Gastrocnemius medialis (tissue), 4 donors: ENCODE measurements around the gene CACNA1A. TPM values are rescaled to one million over a fixed set of nuclear protein-coding genes. Genes with fewer than 3 reads are reported as not detected.
"Not testable (repeated sequence)": the region's sequence is repeated elsewhere in the genome, so short reads cannot be mapped to it uniquely, and the experiment has no call there.

ENCODE experiments used
- ATAC-seq, 2 donors: fragments of 150-250 bp; one replicate each; pipeline ENCODE4 v1.9.1; 2016
- DNase-seq, 2 donors: peaks; one replicate each; pipeline ENCODE4 v3.0.0-alpha.2; 2019
- H3K27ac ChIP-seq, 4 donors: fragments of 200-600 bp; sonication (generic); 1 replicate in 1 of 4; 2 replicates in 3 of 4; pipeline ENCODE4 v1.5.1; 2016 to 2018; ENCODE audit warnings: mild to moderate bottlenecking in 2 of 4, moderate library complexity in 1 of 4
- H3K27me3 ChIP-seq, 3 donors: fragments of 200-600 bp; sonication (generic) in 2 of 3; 1 replicate in 1 of 3; 2 replicates in 2 of 3; pipeline versions ENCODE4 v1.5.1 to v1.6.0; 2016 to 2019; ENCODE audit warnings: mild to moderate bottlenecking in 1 of 3, moderate library complexity in 1 of 3
- H3K36me3 ChIP-seq, 2 donors: fragments of 200-600 bp; sonication (generic) in 1 of 2; one replicate each; pipeline ENCODE4 v1.5.1; 2017 to 2018
- H3K4me1 ChIP-seq, 2 donors: fragments of 200-600 bp; sonication (generic) in 1 of 2; one replicate each; pipeline ENCODE4 v1.5.1; 2016 to 2017; ENCODE audit warnings: mild to moderate bottlenecking in 2 of 2
- H3K4me3 ChIP-seq, 4 donors: fragments of 200-600 bp; sonication (generic) in 3 of 4; 1 replicate in 1 of 4; 2 replicates in 3 of 4; pipeline ENCODE4 v1.5.1; 2016 to 2019; ENCODE audit warnings: mild to moderate bottlenecking in 2 of 4
- H3K9me3 ChIP-seq, 3 donors: fragments of 200-600 bp; sonication (generic) in 2 of 3; 1 replicate in 1 of 3; 2 replicates in 2 of 3; pipeline ENCODE4 v1.5.1; 2016 to 2019
- POLR2A ChIP-seq, 2 donors: fragments of 450-650 bp; IDR thresholded peaks; one replicate each; pipeline ENCODE4 v1.6.1; 2017; ENCODE audit warnings: antibody characterized with exemption in 2 of 2, mild to moderate bottlenecking in 2 of 2, moderate library complexity in 2 of 2
- in situ Hi-C, 4 donors: fragments of 200-750 bp; cut with MboI; loops; one replicate each; pipeline versions ENCODE4 v1.15.0 to v1.8.0; 2017; ENCODE audit warnings: low sequenced_read_pairs in 4 of 4
- intact Hi-C: fragments of 100-400 bp; cut with DNase I; formaldehyde crosslinking; loops from one replicate; pipeline ENCODE4 v1.15.1; 2023; ENCODE audit warnings: low total_unique reads
- total RNA-seq, 4 donors: library from RNA; depleted of rRNA; stranded (reverse); fragments of >200 nt; gene quantifications; one replicate each; pipeline versions ENCODE4 v1.1.0 to v1.2.3, GENCODE V29; 2016
- TF ChIP-seq, protein P1 (sequence below), 5 experiments: fragments of 450-650 bp in 3 of 5; fragments of 200-600 bp in 2 of 5; sonication (generic) in 2 of 5; IDR thresholded peaks in 4 of 5; conservative IDR thresholded peaks in 1 of 5; 1 replicate in 4 of 5; 2 replicates in 1 of 5; pipeline ENCODE4 v1.5.1; 2016 to 2019; ENCODE audit warnings: antibody characterized with exemption in 5 of 5, mild to moderate bottlenecking in 3 of 5, moderate library complexity in 3 of 5

Gene CACNA1A
- total RNA-seq, 4 donors from 2014 or later: 0.15 to 0.51 (median 0.33) TPM; not detected in 1

DNA sequence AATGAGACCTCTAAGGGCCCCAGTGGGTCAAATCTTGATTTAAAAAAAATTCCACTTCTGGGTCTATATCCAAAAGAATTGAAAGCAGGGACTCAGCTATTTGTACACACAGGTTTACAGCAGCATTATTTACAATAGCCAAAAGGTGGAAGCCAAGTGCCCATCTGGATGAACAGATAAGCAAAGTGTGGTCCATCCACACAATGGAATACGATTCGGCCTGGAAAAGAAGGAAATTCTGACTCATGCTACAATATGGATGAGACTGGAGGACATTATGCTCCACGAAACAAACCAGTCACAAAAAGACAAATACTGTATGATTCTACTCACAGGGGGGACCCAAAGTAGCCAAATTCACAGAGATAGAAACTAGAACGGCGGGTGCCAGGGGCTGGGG is 76.7 kb downstream of the CACNA1A start:
- intact Hi-C loops (no loop called here), in situ Hi-C loops (no loop called here)

DNA sequence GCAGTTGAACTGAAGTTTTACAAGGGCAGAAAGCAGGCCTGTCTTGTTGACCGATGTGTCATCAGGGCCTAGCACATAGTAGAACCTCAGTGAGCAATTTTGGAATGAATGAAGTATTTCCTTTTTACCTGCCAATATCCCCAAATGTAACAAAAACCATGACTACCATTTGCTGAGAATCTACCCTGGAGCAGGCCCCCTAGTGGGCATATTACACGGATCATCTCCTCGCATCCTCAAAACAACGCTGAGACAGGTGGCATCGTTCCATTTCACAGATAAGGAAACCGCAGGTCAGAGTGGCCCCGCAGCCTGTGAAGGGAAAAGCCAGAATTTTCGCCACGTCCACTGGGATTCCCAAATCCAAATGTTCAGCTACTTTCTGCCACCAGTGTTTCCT is 77.9 kb downstream of the CACNA1A start:
- Histone ChIP-seq H3K9me3 (peaks cover 0 to 9% (median 0%) of the 10 kb centered on the region in 3 donors), H3K27me3 (no peaks in the 10 kb centered on the region), H3K27ac (no peak overlapping the region), H3K36me3 (no peaks in the 10 kb centered on the region), H3K4me1 (no peaks in the 10 kb centered on the region), H3K4me3 (no peak overlapping the region)
- ATAC-seq (no peak), DNase-seq (no peak)
- intact Hi-C loops: no loop called here
- TF ChIP-seq POLR2A (IDR thresholded peaks at IDR 0.05): no peak
- TF ChIP-seq, protein P1, sequence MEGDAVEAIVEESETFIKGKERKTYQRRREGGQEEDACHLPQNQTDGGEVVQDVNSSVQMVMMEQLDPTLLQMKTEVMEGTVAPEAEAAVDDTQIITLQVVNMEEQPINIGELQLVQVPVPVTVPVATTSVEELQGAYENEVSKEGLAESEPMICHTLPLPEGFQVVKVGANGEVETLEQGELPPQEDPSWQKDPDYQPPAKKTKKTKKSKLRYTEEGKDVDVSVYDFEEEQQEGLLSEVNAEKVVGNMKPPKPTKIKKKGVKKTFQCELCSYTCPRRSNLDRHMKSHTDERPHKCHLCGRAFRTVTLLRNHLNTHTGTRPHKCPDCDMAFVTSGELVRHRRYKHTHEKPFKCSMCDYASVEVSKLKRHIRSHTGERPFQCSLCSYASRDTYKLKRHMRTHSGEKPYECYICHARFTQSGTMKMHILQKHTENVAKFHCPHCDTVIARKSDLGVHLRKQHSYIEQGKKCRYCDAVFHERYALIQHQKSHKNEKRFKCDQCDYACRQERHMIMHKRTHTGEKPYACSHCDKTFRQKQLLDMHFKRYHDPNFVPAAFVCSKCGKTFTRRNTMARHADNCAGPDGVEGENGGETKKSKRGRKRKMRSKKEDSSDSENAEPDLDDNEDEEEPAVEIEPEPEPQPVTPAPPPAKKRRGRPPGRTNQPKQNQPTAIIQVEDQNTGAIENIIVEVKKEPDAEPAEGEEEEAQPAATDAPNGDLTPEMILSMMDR (IDR thresholded peaks at IDR 0.05 in 4 of 5, conservative IDR thresholded peaks at IDR 0.05 in 1 of 5): no peak
- in situ Hi-C loops: no loop called here

More for the DNA sequence above, 76.7 kb downstream of the CACNA1A start:
- ATAC-seq: no peak
- no peaks in the 10 kb centered on the region for H3K27me3 ChIP-seq
- no peaks in the 10 kb centered on the region for H3K4me1 ChIP-seq
- TF ChIP-seq POLR2A (IDR thresholded peaks at IDR 0.05): no peak
- TF ChIP-seq, protein P1 (IDR thresholded peaks at IDR 0.05 in 4 of 5, conservative IDR thresholded peaks at IDR 0.05 in 1 of 5): no peak
- no peak overlapping the region for H3K27ac ChIP-seq
- no peaks in the 10 kb centered on the region for H3K36me3 ChIP-seq
- no peak for DNase-seq
- H3K4me3 ChIP-seq: no peak overlapping the region
- peaks cover 0 to 9% (median 0%) of the 10 kb centered on the region in 3 donors for H3K9me3 ChIP-seq

DNA sequence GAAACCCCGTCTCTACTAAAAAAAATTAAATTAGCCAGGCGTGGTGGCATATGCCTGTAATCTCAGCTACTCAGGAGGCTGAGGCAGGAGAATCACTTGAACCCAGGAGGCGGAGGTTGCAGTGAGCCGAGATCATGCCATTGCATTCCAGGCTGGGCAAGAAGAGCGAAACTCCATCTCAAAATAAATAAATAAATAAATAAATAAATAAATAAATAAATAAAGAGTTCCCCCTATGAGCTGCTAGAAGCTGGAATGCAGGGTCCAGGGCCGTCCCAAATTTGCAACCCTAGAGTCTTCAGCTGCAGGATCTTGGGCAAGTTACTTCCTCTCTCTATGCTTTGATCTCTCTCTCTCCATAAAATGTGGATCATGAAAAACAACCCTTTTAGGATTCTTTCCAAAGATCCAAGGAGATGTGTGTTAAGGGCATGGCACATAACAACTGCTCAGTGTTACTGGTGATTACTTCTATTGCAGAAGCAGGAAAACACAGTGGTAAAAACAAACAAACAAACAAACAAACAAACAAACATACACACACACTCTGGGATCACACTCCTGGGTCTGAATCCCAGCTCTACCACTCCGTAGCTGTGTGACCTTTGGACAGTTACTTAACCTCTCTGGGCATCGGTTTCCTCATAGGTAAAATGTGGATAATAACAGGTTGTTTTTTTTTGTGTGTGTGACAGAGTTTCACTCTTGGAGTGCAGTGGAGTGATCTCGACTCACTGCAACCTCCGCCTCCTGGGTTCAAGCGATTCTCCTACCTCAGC is 78.8 kb downstream of the CACNA1A start:
- ATAC-seq (no peak), DNase-seq (no peak)
- no peaks in the 10 kb centered on the region for H3K4me1 ChIP-seq
- no peaks in the 10 kb centered on the region for H3K27me3 ChIP-seq
- in situ Hi-C loops (no loop called here), intact Hi-C loops (no loop called here)
- no peak for TF ChIP-seq POLR2A (IDR thresholded peaks at IDR 0.05)
- TF ChIP-seq, protein P1 (IDR thresholded peaks at IDR 0.05 in 4 of 5, conservative IDR thresholded peaks at IDR 0.05 in 1 of 5): no peak
- H3K36me3 ChIP-seq: no peaks in the 10 kb centered on the region
- peaks cover 0 to 9% (median 0%) of the 10 kb centered on the region in 3 donors for H3K9me3 ChIP-seq
- H3K4me3 ChIP-seq: no peak overlapping the region
- H3K27ac ChIP-seq: no peak overlapping the region

DNA sequence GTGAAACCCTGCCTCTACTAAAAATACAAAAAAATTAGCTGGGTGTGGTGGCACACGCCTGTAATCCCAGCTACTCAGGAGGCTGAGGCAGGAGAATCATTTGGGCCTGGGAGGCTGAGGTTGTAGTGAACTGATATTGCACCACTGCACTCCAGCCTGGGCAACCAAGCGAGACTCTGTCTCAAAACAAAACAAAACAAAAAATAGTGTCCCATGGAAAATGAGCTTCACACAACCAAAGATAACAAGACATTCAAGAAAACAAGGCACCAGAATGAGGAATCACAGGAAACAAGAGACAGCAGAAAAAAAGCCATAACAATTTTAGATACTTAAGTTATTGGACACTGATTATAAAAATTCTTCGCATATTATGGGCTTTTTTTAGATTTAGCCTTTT is 80.4 kb downstream of the CACNA1A start:
- H3K4me1 ChIP-seq, H3K36me3 ChIP-seq, ATAC-seq, H3K27ac ChIP-seq, H3K27me3 ChIP-seq, H3K4me3 ChIP-seq, H3K9me3 ChIP-seq, DNase-seq, in situ Hi-C loops, intact Hi-C loops: not testable (repeated sequence)

DNA sequence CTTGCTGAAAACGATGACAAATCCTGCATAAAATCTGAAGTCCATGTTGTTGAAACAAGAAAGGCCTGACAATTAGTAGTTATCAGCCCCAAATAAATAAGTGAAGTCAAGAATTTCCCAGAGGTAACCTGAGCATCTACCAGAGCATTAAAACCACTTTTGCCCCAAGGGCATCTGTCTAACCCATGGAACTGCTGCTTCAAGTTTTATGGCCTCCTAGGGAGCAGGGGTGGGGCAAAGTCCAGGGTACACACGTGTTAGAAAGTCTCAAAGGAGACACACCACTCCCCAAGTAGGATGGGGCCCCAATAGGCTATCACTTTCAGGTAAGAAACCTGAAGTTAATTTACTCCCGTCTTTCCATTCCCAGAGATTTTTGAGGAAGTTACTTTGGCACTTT is 81.1 kb downstream of the CACNA1A start:
- H3K36me3 ChIP-seq: no peaks in the 10 kb centered on the region
- H3K27me3 ChIP-seq: no peaks in the 10 kb centered on the region
- H3K4me1 ChIP-seq: no peaks in the 10 kb centered on the region
- peaks cover 0 to 9% (median 0%) of the 10 kb centered on the region in 3 donors for H3K9me3 ChIP-seq
- H3K27ac ChIP-seq: no peak overlapping the region
- no peak overlapping the region for H3K4me3 ChIP-seq
- ATAC-seq: no peak
- TF ChIP-seq, protein P1 (IDR thresholded peaks at IDR 0.05 in 4 of 5, conservative IDR thresholded peaks at IDR 0.05 in 1 of 5): no peak
- TF ChIP-seq POLR2A (IDR thresholded peaks at IDR 0.05): no peak
- intact Hi-C loops (no loop called here), in situ Hi-C loops (no loop called here)
- DNase-seq: no peak
